ENCODE results near the gene GDPD1.

GDPD1 gene

GRCh38 chr17:59238906-59239305 is 18.6 kb downstream of the GDPD1 start:
- no peak overlapping the region for H3K4me3 ChIP-seq (ENCODE audit: low read depth, low read length)
- DNase-seq (ENCODE audit: low read depth): no peak
- TF ChIP-seq, protein P1, sequence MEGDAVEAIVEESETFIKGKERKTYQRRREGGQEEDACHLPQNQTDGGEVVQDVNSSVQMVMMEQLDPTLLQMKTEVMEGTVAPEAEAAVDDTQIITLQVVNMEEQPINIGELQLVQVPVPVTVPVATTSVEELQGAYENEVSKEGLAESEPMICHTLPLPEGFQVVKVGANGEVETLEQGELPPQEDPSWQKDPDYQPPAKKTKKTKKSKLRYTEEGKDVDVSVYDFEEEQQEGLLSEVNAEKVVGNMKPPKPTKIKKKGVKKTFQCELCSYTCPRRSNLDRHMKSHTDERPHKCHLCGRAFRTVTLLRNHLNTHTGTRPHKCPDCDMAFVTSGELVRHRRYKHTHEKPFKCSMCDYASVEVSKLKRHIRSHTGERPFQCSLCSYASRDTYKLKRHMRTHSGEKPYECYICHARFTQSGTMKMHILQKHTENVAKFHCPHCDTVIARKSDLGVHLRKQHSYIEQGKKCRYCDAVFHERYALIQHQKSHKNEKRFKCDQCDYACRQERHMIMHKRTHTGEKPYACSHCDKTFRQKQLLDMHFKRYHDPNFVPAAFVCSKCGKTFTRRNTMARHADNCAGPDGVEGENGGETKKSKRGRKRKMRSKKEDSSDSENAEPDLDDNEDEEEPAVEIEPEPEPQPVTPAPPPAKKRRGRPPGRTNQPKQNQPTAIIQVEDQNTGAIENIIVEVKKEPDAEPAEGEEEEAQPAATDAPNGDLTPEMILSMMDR (conservative IDR thresholded peaks at IDR 0.05; ENCODE audit: low read depth, low read length): no peak

DNA sequence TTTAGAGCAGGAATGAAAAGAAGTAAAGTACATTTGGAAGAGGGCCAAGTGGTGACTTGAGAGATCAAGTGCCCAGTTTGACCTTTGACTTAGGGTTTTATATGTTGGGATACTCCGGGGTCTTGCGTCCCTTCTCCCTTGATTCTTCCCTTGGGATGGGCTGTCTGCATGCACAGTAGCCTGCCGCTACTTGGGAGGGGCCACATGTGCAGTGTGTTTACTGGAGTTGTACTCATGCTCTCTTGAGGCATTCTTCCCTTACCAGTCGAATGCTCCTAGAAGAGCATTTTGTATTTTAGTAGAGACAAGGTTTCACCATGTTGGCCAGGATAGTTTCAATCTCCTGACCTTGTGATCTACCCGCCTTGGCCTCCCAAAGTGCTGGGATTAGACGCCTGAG is 23.8 kb downstream of the GDPD1 start:
- no peak for DNase-seq (ENCODE audit: low read depth)
- TF ChIP-seq, protein P1 (conservative IDR thresholded peaks at IDR 0.05; ENCODE audit: low read depth, low read length): no peak
- no peak overlapping the region for H3K4me3 ChIP-seq (ENCODE audit: low read depth, low read length)

DNA sequence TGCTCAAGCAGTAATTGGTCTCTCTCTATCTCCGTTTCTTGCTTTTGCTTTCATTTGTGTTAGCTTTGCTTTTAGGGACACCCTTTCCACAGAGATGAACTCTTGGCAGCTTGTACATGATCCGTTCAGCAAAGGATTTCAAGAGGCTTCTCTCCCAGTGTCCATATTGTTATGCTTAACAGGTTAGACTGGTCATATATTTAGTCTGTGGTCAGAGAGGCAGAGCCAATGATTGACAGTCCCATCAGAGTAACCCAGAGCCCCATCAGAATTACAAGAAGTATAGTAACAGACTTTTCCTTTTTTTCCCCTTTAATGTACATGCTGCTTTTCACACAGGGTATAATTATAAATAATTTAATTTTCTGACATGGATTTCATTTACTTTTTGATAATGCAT is 34.4 kb downstream of the GDPD1 start:
- no peak overlapping the region for H3K4me3 ChIP-seq (ENCODE audit: low read depth, low read length)
- TF ChIP-seq, protein P1 (conservative IDR thresholded peaks at IDR 0.05; ENCODE audit: low read depth, low read length): no peak
- DNase-seq (ENCODE audit: low read depth): no peak

- H3K4me3 ChIP-seq (ENCODE audit: low read depth, low read length): no peak overlapping the region
- DNase-seq (ENCODE audit: low read depth): no peak
- TF ChIP-seq, protein P1 (conservative IDR thresholded peaks at IDR 0.05; ENCODE audit: low read depth, low read length): no peak
These were observed 36.8 kb downstream of the GDPD1 start for GRCh38 chr17:59257101-59257500.

DNA sequence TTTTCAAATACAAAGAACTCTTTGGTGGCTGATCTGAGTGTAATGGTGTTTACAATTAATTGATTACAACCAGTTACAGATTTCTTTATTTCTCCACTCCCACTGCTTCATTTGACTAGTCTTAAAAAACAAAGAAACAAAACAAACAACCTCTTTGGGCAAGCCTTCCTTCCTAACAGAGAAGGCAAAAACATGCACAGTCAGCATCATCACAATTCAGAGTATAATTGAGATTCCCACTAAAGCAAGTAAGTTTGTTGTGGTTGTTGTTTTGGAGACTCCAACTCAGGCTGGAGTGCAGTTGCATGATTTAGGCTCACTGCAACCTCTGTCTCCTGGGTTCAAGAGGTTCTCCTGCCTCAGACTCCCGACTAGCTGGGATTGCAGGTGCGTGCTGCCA is 40.4 kb downstream of the GDPD1 start:
- H3K4me3 ChIP-seq (ENCODE audit: low read depth, low read length): no peak overlapping the region
- DNase-seq (ENCODE audit: low read depth): no peak
- TF ChIP-seq, protein P1 (conservative IDR thresholded peaks at IDR 0.05; ENCODE audit: low read depth, low read length): no peak

DNA sequence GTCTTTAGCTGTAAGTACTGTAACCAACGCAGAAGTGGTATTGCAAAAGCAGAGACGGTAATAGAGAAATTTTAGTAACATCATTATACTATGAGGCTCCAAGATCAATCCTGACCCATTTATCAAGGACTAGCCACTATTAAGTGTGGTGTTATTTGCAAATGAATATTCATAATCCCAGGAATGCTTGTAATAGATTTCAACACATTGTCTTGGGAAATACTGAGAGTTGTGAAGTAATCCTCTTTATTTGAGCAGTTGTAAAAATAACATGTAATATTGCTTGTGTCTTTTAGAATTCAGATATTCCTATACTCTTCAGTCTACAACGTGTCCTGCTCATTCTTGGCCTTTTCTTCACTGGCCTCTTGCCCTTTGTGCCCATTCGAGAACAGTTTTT is 46.4 kb downstream of the GDPD1 start:
- DNase-seq (ENCODE audit: low read depth): peak; percentile 23
- no peak overlapping the region for H3K4me3 ChIP-seq (ENCODE audit: low read depth, low read length)
- TF ChIP-seq, protein P1 (conservative IDR thresholded peaks at IDR 0.05; ENCODE audit: low read depth, low read length): no peak

GRCh38 chr17:59267776-59268175 is 47.5 kb downstream of the GDPD1 start:
- DNase-seq (ENCODE audit: low read depth): no peak
- TF ChIP-seq, protein P1 (conservative IDR thresholded peaks at IDR 0.05; ENCODE audit: low read depth, low read length): no peak
- no peak overlapping the region for H3K4me3 ChIP-seq (ENCODE audit: low read depth, low read length)

All from choroid plexus epithelial cell (primary cell).